ENCODE results near the gene R3HDM4.
"Not testable (repeated sequence)": the region's sequence is repeated elsewhere in the genome, so short reads cannot be mapped to it uniquely, and the experiment has no call there.

Gene R3HDM4

GRCh38 chr19:911197-912033, 1.6 kb downstream of the R3HDM4 start:
- no peak for DNase-seq

GRCh38 chr19:907183-907853, 5.7 kb downstream of the R3HDM4 start:
- peak; percentile 64 to 75 for DNase-seq

- DNase-seq, result no peak
Measured at GRCh38 chr19:906480-906879, 6.5 kb downstream of the R3HDM4 start.

GRCh38 chr19:904545-904944, 8.5 kb downstream of the R3HDM4 start:
- no peak for DNase-seq

DNA sequence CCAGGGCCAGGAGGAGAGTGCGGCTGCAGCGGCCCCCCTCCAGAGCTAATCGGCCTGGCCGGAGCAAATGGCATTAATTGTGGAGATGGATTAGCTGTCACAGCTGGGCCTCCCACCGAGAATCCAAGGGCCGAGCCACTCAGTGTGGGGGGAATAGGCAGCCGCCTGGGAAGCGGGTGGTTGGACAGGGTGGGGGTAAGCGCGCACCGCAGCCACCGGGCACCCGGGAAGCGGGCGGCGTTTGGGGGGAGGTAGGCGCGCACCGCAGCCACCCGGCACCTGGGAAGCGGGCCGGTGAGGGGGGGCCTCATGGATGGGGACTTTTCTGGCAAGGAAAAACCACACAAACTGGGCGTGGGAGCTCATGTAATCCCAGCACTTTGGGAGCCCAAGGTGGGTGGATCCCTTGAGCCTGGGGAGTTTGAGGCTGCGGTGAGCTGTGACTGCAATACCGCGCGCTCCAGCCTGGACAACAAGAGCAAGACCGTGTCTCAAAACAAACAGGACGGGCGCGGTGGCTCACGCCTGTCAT, 9.7 kb downstream of the R3HDM4 start:
- no peak for DNase-seq

GRCh38 chr19:902446-903226, 10.4 kb downstream of the R3HDM4 start:
- DNase-seq, result no peak

DNA sequence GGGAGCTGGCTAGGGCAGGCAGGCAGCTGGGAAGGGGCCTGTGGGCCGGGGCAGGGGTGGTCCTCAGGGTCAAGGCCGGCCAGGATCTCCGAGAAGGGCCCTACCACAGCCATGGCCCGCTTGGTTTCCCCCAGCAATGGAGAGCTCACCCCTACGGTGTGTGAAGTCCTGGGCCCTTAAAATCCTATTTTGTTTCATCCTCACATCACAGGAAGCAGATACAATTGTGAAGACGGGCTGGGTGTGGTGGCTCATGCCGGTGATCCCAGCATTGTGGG, 11.0 kb downstream of the R3HDM4 start:
- DNase-seq, result no peak

- no peak for DNase-seq
Measured at GRCh38 chr19:901216-902092, 11.6 kb downstream of the R3HDM4 start.

DNA sequence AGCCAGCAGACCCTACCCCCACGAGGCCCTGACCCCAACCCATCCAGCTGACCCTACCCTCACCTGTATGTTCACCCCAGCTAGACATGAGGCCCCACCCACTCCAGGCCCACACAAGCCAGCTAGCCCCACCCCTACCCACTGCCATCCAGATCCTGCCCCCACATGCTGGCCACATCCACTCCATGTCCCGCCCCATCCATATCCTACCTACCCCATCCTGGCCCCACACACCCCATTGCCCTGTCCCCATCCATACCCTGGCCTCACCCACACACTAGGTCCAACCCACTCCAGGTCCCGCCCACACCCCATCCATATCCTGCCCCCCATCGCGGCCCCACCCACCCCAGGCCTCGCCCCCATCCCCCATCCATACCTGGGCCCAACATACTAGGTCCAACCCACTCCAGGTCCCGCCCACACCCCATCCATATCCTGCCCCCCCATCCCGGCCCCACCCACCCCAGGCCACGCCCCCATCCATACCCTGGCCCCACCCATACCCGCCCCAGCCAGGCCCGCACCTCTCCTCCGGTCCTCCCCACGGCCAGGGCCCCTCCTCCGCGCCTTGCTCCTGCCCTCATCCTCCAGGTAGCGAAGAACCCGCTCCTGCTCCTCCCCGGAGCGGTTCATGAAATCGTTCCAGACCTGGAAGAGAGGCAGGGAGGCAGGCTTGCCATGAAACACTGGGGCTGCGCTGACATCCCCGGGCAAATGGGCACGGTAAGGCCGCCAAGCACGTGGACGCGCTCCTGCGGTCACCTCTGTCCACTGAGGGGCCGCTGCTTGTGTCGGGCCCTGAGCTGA, 12.5 kb downstream of the R3HDM4 start:
- peak in 1 of 2 donors; percentile 2 for DNase-seq

DNA sequence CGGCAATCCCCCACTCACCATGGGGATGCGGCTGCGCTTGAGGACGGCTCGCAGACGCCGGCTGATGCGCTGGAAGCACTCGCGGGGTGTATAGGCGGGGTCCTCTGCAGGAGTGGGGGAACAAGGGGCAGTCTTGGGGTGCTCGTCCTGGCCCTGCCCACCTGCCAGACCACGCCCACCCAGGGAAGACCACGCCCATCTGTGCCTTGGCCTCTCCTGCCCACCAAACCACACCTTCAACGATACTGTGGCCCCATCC, 13.0 kb downstream of the R3HDM4 start:
- DNase-seq, result no peak

DNA sequence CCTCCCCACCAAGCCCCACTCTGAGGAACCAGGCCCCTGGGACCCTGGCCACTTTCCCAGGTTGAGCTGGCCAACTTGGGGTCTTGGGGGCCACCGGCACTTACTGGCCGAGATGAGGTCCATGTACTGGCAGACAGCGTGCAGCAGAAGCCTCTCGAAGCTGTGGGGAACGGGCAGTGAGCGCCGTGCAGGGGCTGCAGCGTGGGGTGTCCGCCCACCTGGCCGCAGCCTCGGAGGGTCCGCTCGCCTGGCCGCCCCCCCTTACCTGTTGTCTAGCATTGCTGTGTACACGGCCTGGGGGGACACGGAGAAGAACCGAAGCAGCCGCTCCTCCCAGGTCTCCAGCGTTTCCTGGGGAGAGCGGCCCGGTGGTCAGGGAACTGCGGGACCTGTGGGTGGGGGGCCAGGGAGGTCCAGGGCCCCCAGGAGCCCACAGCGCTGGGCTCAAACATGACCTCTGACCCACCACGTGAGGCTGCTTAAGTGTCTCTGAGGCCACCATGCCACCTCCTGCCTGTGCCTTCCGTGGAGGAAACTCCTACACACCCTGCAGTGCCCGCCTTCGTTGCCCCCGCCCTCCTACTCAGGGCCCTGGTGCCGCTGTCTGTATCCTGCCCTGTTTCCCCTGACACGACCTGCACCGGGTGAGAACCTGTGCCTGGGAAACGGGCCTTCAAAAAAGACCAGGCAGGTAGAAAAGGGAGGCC, 13.5 kb downstream of the R3HDM4 start:
- DNase-seq, result no peak

DNA sequence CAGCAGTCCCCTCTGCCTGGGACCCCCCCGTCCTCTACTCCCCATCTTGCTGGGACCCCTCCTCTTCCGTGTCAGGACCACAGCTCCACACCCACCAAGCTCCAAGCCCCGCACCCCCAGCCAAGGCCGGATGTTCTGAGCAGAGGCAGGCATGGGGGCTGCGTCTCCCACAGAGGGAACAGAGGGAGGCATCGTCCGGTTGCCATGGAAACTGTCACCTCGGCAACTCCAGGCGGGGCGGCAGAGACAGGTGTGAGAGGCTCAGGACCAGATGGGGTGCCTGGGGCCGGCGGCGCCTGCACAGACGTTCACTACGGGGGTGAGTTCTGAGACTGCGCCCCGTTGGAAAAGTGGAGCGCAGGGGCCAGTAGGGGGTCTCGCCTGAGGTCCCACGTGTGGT, 14.4 kb downstream of the R3HDM4 start:
- no peak for DNase-seq

DNA sequence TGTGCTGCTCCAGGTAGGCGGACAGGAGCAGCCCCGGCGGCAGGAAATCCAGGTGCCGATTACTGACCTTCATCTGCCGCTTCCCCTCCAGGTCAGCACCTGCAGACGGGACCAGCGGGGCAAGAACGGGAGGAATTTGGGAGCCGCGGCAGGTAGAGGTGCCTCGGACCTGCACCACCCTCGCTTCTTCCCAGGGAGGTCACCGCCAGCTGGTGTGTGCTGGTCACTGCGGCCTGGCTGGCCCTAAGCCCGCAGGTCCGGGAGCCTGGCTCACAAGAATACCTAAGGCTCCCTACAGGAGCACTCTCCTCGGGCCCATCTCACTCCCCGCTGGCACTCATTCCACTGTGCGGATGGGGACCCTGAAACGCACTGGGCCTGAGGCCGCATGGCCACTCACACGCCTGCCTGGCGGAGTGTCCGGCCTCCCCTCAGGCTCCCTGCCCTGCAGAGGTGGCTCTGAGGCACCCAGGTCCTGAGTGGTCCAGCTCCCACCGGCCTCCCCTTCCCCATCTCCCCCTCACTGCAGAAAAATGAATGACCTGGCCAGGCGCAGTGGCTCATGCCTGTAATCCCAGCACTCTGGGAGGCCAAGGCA, 15.5 kb downstream of the R3HDM4 start:
- DNase-seq, result no peak

GRCh38 chr19:896999-897398, 16.0 kb downstream of the R3HDM4 start:
- DNase-seq, result no peak

- DNase-seq, result no peak
Measured at GRCh38 chr19:896434-896833, 16.6 kb downstream of the R3HDM4 start.

DNA sequence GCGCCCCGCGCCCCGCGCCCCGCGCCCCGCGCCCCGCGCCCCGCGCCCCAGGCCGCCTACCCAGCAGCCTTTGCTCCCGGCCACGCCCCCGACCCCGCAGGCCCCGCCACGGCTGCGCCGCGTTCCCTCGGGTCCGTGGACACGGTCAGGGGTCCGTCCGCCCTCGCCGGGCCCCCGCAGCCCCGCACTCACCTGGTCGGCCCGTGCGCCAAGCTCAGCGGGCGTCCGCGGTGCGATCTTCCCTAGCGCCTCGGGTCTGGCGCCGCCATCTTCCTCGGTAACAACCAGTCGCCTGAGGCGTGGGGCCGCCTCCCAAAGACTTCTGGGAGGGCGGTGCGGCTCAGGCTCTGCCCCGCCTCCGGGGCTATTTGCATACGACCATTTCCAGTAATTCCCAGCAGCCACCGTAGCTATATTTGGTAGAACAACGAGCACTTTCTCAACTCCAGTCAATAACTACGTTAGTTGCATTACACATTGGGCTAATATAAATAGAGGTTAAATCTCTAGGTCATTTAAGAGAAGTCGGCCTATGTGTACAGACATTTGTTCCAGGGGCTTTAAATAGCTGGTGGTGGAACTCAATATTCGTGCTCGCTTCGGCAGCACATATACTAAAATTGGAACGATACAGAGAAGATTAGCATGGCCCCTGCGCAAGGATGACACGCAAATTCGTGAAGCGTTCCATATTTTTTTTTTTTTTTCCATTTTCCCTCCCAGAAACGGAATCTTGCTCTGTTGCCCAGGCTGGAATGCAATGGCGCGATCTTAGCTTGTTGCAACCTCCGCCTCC, 19.9 kb downstream of the R3HDM4 start, which contains the start of the genes MED16 and RNU6-9:
TSS of gene MED16 (minus strand) at position 294 of the 796 bp plus-strand sequence. CDS start 2,056 bp downstream, outside the sequence.
TSS of gene RNU6-9 (plus strand) at position 591 of the 796 bp plus-strand sequence.
- peak; percentile 88 to 93 for DNase-seq

- peak; percentile 29 to 34 for DNase-seq
Measured at GRCh38 chr19:892243-892893, 20.7 kb downstream of the R3HDM4 start.

GRCh38 chr19:891421-892200, 21.4 kb downstream of the R3HDM4 start:
- not testable (repeated sequence) for DNase-seq

Measured in inflammatory macrophage treated with lipopolysaccharide for 1 hour (primary cell).